GM21515 (cell line): ENCODE measurements around the gene SLITRK1.

Source experiments
- ATAC-seq: cut with Tn5 transposase; IDR thresholded peaks from one replicate; pipeline ENCODE4 v1.9.1; 2021; ENCODE audit not compliant: unreplicated experiment

SLITRK1 gene

GRCh38 chr13:83881917-83882605 lies at the start of gene SLITRK1:
Gene SLITRK1 (minus strand): TSS chr13:83882474. CDS start chr13:83881507, 967 bp downstream.
- ATAC-seq = no peak

- ATAC-seq = no peak
These were observed 46.9 kb upstream of the SLITRK1 start for GRCh38 chr13:83929157-83929556.

- no peak for ATAC-seq
These were observed 37.5 kb upstream of the SLITRK1 start for GRCh38 chr13:83919775-83920174.

- no peak for ATAC-seq
These were observed 32.1 kb upstream of the SLITRK1 start for GRCh38 chr13:83914368-83914767.

DNA sequence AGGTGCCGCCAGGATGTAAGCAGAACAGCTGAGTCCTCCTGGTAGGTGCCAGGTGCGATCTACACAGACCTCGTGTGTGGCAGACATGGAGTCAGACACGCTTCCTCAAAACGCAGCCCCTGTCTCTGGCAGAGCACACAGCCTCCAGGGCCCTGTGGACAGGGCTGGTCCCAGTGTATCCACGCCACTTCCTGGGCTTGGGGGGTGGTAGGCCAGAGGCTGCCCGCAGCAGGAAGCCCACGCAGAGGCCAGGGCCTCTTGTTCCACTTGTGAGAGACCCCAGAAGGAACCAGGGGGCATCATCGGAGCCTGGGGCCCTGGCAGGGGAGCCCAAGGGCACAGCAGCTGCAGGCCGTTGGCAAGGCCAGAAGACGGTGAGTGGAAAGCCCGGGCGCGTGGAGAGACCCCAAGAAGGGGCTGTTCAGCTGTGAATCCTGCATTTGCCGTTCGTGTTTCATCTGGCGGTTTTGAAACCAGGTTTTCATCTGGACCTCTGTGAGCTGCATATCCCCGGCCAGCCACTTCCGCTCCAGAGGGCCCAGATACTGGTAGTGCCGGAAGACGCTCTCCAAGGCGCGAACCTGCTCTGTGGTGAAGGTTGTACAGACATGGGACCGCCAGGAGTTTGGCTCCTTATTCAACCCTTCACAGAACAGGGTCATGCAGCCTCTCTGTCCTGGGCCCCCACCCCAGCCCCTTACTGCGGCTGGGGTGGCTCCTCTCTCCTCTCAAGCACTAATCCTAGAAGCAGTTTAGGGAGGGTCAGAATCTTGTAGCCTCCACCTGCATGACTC lies 25.1 kb upstream of the SLITRK1 start:
- ATAC-seq = no peak

DNA sequence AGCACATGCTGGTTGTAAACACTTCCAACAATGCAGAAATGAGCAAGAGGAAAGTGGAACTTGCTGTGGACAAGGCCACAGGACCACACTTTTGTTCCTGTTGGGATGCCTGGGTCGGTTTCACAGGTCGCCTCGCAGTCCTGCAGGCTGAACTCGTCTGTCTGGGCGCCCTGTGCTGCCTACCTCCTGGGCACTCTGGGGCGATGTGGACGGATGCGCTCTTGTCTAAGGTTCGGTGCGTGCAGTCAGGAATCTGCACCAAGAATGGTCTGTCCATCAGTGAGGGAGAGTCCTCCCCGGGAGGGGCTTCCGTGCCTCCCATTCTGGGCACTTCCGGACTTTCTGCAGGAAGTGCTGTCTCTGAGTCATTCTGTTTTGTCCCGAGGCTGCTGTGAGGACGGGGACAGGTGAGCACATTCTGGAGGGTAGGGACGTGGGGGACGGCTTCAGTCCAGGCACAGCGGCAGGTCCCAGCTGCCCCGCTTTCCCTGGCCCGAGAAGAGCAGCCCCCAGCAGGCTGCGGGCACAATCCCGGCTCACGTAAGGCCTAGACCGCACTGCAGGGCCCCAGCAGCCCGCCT lies 24.1 kb upstream of the SLITRK1 start:
- ATAC-seq = no peak

- no peak for ATAC-seq
These were observed 23.4 kb upstream of the SLITRK1 start for GRCh38 chr13:83905641-83906040.

DNA sequence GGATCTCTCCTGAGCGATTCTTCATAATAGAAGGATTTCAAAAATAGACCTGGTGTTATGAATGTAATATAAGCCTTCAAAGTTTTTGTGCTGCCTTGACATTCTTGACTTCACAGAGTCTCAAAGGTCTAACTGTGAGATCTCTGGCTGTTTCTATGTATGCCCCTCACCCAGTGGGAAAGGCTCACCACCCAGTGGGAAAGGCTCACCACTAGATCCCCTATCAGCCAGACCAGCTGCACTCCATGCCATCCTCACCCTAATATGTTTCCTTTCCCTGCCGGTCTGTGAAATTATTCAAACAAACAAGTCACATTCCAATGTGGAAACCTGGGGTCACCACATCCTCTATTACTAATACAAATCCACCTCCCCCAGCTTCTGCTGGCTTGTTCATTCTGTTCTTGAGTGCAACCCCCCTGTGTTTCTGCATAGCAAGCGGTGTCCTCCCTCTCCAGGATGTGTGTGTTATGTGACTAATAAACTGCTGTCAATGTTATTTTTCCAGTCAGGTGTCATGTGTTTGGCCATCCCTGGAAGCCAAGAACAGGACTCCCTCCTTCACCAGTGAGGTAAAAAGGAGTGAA lies 13.8 kb upstream of the SLITRK1 start:
- ATAC-seq = no peak

DNA sequence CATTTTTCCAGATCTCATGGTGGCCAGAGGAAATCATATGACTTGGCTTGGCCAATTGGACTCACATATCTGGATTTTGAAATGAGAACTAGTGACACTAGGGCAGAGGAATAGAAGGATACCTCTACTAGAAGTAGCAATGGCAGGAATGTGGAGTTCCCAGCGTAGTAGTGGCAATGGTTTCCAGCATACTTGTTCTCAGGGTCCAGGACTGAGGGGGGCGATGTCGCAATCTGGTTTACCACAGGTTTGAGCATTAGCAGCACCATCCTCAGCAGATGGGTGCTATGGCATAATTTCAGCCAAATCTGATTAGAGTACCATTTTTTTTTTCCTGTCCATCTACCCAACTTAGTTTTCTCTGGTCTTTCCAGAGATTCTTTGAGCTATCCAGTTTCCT lies 8.1 kb upstream of the SLITRK1 start:
- ATAC-seq = no peak

DNA sequence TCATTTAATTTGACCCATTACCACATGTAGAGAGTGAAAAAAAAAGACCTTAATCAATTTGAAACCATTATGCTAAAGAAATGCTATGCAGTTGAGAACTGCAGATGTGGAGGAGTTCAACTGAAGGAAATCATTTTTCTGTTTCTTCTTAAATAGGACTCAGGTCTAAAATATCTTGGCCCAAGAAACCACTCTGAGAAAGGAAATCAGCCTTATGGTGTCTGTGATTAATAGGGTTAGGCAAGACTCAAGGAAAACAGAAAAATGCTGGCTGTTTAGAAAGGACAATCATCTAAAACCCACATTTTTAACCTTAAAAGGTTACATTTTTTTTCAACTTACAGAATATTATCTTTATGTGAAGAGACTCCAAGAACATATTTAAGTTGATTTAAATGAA lies 1.9 kb upstream of the SLITRK1 start:
- no peak for ATAC-seq

GRCh38 chr13:83883061-83883523 lies 818 bp upstream of the SLITRK1 start:
- ATAC-seq = no peak

- no peak for ATAC-seq
These were observed 309 bp upstream of the SLITRK1 start for GRCh38 chr13:83882606-83882959.

DNA sequence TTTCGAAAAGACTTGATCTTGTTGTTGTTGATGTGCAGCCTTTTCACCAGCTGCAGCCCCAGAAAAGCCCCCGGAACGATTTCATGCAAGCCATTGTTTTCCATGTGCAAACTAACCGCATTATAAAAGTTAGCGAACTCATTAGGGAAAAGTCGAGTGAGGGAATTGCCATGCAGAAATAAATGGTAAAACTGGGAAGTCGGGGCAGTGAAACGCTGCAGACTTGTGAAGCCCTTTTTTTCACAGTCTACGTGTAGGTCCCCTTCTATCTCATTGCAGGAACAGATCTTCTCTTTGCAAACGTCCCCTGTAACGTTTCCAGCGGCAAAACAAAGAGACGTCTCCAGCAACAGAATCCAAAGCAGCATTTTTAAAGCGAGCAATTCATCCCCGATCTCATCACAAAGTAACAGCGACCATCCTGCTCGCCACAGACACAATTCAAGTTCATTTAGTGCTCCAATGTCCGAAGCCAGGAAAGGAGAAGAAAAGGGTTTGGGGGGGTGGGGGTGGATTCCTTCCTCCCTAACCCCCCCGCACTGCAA lies 1.1 kb downstream of the SLITRK1 start:
- ATAC-seq = no peak

DNA sequence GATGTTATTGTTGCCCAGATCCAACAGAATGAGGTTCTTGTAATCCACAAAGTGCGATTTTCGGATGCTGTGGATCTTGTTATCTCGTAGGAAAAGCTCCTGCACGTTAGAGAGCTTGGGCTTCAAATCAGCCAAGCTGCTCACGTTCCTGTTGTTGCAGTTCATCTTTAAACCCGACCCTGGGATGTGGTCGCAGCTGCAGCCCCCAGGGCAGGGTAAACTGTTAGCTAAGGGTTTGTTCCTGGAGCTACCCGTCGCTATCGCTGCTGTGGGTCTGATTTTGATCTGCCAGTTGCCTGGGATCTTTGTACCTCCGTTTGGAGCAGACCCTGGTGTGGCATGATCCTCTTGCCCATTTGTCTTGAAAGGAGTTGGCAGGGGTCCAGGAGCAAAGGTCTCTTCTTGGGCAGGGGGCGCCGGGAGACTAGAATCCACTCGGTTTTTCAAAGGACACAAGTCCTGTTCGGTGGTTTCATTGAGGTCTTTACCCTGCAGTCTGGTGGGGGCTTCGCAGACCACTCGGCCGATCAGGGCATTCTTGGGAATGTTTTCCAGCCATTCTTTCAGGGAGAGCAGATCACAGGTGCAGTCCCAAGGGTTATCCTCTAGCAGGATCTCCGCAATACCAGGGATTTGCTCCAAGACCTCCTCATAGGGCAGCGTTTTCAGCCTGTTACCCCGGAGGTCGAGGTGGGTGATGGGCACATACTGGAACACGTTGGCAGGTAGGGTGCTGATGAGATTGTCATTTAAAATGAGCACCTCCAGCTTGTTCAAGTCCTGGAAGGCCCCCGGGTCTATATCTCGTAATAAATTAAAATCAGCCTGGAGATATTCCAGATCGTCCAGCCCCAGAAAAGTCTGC lies 1.8 kb downstream of the SLITRK1 start:
- no peak for ATAC-seq

GRCh38 chr13:83879431-83880171 lies 2.7 kb downstream of the SLITRK1 start:
- no peak for ATAC-seq

DNA sequence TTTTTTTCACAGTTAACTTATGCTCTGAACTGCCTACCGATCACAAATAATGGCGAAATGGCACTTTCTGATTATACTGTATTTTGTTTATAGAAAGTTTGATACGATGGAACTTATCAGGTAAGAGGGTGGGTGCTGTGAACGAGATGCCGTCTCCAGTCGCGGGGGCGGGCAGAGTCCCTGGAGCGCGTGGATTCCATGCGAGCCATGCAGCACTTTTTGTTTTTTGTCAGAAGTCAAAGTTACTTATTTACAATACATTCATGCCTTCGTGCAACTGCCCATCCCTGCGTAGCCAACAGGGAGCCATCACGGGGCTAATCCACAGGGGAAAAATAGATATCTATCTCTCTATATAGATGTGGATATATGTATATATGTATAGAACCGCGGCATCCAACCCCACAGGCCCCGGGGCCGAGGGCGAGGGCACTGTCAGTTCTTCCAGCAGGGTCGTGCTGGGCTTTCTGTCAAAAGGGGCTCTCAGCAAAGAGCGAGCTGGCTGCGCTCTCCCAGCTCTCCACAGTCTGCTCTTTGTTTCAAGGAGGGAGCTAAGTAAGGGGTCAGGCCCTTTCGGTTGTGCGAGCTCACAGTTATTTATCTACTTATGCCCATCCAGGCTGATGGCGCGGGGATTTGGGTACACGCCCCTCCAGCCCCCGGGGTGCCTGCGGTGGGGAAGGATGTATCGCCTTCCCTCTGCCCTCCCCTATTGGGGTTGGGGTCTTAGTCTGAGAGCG lies 3.4 kb downstream of the SLITRK1 start:
- ATAC-seq = no peak

GRCh38 chr13:83877651-83878355 lies 4.5 kb downstream of the SLITRK1 start:
- no peak for ATAC-seq

DNA sequence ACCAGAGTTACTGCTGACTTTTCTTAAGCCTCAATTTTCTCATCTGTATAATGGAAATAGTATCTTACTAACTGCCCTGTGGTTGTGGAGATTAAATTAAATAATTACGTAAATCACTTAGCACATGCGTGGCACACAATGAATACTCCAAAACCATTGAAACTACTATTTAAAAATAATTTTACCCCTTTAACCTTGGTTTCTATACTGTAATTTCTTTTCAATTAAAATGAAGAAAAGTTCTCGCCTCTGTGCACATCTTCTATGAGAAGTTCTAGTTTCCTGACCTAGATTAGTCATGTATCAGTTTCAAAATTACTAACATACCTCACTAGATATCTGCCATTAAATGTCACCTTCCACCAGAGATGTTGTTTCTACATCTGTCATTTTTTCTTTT lies 5.7 kb downstream of the SLITRK1 start:
- ATAC-seq = peak; percentile 78
